ENCODE data around the gene CACNA1I. TPM values are rescaled to one million over a fixed set of nuclear protein-coding genes. Genes with fewer than 3 reads are reported as not detected.

CACNA1I gene
- polyA plus RNA-seq, 3 donors = 0.04 TPM; not detected in 2

DNA sequence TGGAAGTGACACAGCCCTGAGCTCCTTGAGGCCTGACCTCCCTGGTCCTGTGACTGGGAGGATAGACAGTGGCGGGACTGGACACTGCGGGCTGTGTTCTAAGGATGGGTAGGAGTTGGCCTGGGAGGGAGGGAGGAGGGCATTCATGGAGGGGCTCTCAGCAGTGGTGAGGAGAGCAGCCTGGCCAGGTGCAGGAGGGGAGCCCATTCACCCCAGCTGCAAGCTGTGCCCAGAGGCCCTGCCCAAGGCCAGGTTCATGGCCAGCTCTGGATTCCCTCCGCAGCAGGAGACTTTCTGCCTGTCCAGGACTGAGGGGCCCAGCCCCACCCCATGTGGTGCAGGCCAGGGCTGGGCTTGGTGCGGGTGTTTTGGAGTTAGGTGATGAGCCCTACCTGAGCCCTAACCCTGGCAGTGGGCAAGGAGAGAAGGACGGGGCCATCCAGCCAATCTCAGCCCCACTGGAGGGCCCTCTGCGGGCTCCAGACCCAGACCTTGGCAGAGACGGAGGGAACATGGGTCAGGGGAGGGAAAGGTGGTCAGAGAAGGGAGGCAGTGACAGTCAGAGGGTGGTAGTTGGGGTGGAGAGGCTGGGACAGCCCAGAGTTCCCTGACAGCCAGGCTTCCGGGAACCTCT, 26.8 kb downstream of the CACNA1I start:
- H3K27me3 ChIP-seq (ENCODE audit: control insufficient read depth in 2 of 2, insufficient read depth in 2 of 2, low read length in 2 of 2) = peaks cover 0 to 24% of the 10 kb centered on the region in 2 donors
- H3K4me1 ChIP-seq (ENCODE audit: control insufficient read depth in 1 of 2, insufficient read depth in 2 of 2, low read length in 2 of 2) = no peaks in the 10 kb centered on the region
- no peaks in the 10 kb centered on the region for H3K79me2 ChIP-seq (ENCODE audit: insufficient read depth, low read length)
- H2AFZ ChIP-seq (ENCODE audit: insufficient read depth, low read depth, low read length, poor library complexity, severe bottlenecking) = no peak overlapping the region
- no peak overlapping the region for H3K27ac Mint-ChIP-seq
- 76% methylated on average over 4 of the region's 8 CpGs for WGBS (ENCODE audit: insufficient coverage)
- peaks cover 9% of the 10 kb centered on the region for H3K4me1 Mint-ChIP-seq
- H3K27ac ChIP-seq (ENCODE audit: low read depth in 1 of 2, low read length in 2 of 2) = no peak overlapping the region
- no peaks in the 10 kb centered on the region for H4K20me1 ChIP-seq (ENCODE audit: insufficient read depth, low read length)
- no peak overlapping the region for H3K4me3 ChIP-seq (replicated peaks in 1 of 3; ENCODE audit: low read depth in 2 of 3, low read length in 3 of 3)
- H3K9me3 Mint-ChIP-seq = peaks cover 4 to 11% (median 7%) of the 10 kb centered on the region in 7 donors
- no peak overlapping the region for H3K4me2 ChIP-seq (replicated peaks; ENCODE audit: extremely low read depth, low read length, poor library complexity, severe bottlenecking)
- peaks cover 0 to 3% of the 10 kb centered on the region in 2 donors for H3K36me3 Mint-ChIP-seq
- H3K9me3 ChIP-seq (replicated peaks in 1 of 2; ENCODE audit: control insufficient read depth in 1 of 2, insufficient read depth in 1 of 2, low read length in 2 of 2) = no peaks in the 10 kb centered on the region
- peaks cover 18 to 40% (median 30%) of the 10 kb centered on the region in 3 donors for H3K27me3 Mint-ChIP-seq (ENCODE audit: low read depth in 3 of 3)
- H3K36me3 ChIP-seq (replicated peaks in 1 of 2; ENCODE audit: control insufficient read depth in 1 of 2, insufficient read depth in 2 of 2, low read length in 2 of 2) = no peaks in the 10 kb centered on the region
- TF ChIP-seq, protein P1, sequence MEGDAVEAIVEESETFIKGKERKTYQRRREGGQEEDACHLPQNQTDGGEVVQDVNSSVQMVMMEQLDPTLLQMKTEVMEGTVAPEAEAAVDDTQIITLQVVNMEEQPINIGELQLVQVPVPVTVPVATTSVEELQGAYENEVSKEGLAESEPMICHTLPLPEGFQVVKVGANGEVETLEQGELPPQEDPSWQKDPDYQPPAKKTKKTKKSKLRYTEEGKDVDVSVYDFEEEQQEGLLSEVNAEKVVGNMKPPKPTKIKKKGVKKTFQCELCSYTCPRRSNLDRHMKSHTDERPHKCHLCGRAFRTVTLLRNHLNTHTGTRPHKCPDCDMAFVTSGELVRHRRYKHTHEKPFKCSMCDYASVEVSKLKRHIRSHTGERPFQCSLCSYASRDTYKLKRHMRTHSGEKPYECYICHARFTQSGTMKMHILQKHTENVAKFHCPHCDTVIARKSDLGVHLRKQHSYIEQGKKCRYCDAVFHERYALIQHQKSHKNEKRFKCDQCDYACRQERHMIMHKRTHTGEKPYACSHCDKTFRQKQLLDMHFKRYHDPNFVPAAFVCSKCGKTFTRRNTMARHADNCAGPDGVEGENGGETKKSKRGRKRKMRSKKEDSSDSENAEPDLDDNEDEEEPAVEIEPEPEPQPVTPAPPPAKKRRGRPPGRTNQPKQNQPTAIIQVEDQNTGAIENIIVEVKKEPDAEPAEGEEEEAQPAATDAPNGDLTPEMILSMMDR (IDR thresholded peaks at IDR 0.05) = no peak
- intact Hi-C loops (cut with micrococcal nuclease) = no loop called here
- no peak for DNase-seq
- H3K4me3 Mint-ChIP-seq = peak overlapping the region in 1 of 2 donors; percentile 30
- H3K9ac ChIP-seq (ENCODE audit: insufficient read depth, low read length, poor library complexity, severe bottlenecking) = no peak overlapping the region

DNA sequence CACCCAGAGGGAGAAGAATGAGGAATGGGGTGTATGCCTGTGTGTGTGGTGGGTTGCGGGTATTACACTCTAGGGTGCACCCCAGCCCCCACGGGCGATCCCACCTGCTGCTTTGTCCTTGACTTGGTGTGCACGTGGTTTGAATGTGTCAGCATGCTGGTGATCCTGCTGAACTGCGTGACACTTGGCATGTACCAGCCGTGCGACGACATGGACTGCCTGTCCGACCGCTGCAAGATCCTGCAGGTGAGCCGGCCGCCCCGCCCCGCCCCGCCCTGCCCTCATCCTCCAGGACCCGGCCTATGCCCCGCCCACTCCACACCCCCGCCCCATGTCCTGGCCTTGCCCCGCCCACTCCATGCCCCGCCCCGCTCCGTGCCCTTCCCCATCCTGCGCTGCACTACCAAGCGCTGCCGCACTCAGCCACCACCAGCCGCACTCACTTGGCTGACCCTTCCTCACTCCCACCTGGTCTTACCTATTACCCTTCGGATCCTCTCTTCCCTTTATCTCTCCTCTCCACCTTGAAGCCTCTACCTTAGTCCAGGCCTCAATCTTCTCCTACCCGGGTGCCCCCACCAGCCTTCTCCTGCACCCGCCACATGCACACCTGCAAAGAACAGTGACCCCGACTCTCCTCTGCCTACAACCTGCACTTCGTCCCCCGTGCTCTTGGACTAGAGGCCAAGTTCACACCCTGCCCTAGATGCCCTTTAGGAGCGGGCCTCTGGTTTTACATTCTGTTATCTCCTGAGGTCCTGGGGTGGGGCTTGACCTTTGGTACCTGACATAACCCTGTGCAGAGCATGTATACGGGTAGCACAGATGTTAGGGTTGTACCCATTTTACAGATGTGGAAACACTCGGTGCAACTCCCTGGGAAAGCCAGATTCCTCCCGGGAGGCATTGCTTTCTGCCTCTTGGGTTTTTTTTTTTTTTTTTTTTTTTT, 27.7 kb downstream of the CACNA1I start:
- Histone ChIP-seq H4K20me1 (ENCODE audit: insufficient read depth, low read length) (no peaks in the 10 kb centered on the region), H3K4me1 (ENCODE audit: control insufficient read depth in 1 of 2, insufficient read depth in 2 of 2, low read length in 2 of 2) (no peaks in the 10 kb centered on the region), H3K27me3 (ENCODE audit: control insufficient read depth in 2 of 2, insufficient read depth in 2 of 2, low read length in 2 of 2) (peaks cover 0 to 24% of the 10 kb centered on the region in 2 donors), H3K36me3 (replicated peaks in 1 of 2; ENCODE audit: control insufficient read depth in 1 of 2, insufficient read depth in 2 of 2, low read length in 2 of 2) (no peaks in the 10 kb centered on the region), H3K9me3 (replicated peaks in 1 of 2; ENCODE audit: control insufficient read depth in 1 of 2, insufficient read depth in 1 of 2, low read length in 2 of 2) (no peaks in the 10 kb centered on the region), H3K4me3 (replicated peaks in 1 of 3; ENCODE audit: low read depth in 2 of 3, low read length in 3 of 3) (no peak overlapping the region), H3K27ac (ENCODE audit: low read depth in 1 of 2, low read length in 2 of 2) (no peak overlapping the region), H3K79me2 (ENCODE audit: insufficient read depth, low read length) (no peaks in the 10 kb centered on the region), H3K9ac (ENCODE audit: insufficient read depth, low read length, poor library complexity, severe bottlenecking) (no peak overlapping the region), H3K4me2 (replicated peaks; ENCODE audit: extremely low read depth, low read length, poor library complexity, severe bottlenecking) (no peak overlapping the region), H2AFZ (ENCODE audit: insufficient read depth, low read depth, low read length, poor library complexity, severe bottlenecking) (no peak overlapping the region)
- Mint-ChIP-seq H3K27ac (peak overlapping the region in 1 of 7 donors; percentile 43), H3K27me3 (ENCODE audit: low read depth in 3 of 3) (peaks cover 18 to 41% (median 30%) of the 10 kb centered on the region in 3 donors), H3K36me3 (peaks cover 0 to 3% of the 10 kb centered on the region in 2 donors), H3K9me3 (peaks cover 4 to 11% (median 7%) of the 10 kb centered on the region in 7 donors), H3K4me1 (peaks cover 9% of the 10 kb centered on the region), H3K4me3 (peak overlapping the region in 1 of 2 donors; percentile 81)
- WGBS (ENCODE audit: insufficient coverage) = 28% methylated on average over 25 of the region's 36 CpGs
- peak in 2 of 3 donors; percentile 6 to 14 for DNase-seq
- TF ChIP-seq, protein P1 (IDR thresholded peaks at IDR 0.05) = no peak
- intact Hi-C loops (cut with micrococcal nuclease) = no loop called here
